ENCODE results near the gene CYP17A1.

GRCh38 chr10:102870221-102870620 is 33.0 kb upstream of the CYP17A1 start:
- TF ChIP-seq MAX (CRISPR knock-in tag; IDR thresholded peaks at IDR 0.05) (no peak), TCF7 (CRISPR knock-in tag; IDR thresholded peaks at IDR 0.05; ENCODE audit: low read depth) (no peak), NFYB (CRISPR knock-in tag; conservative IDR thresholded peaks at IDR 0.05; ENCODE audit: low read depth) (no peak), MXD4 (CRISPR knock-in tag; IDR thresholded peaks at IDR 0.05; ENCODE audit: borderline replicate concordance) (no peak), SP1 (CRISPR knock-in tag; conservative IDR thresholded peaks at IDR 0.05) (no peak), MLX (CRISPR knock-in tag; IDR thresholded peaks at IDR 0.05) (no peak), FOXK1 (CRISPR knock-in tag; IDR thresholded peaks at IDR 0.05) (no peak), RELA (CRISPR knock-in tag; IDR thresholded peaks at IDR 0.05; ENCODE audit: borderline replicate concordance) (no peak), USF1 (CRISPR knock-in tag; IDR thresholded peaks at IDR 0.05) (no peak), CREB1 (CRISPR knock-in tag; IDR thresholded peaks at IDR 0.05) (no peak), AR (CRISPR knock-in tag; IDR thresholded peaks at IDR 0.05) (no peak), ZNF425 (CRISPR knock-in tag; conservative IDR thresholded peaks at IDR 0.05) (no peak), NFE2L1 (CRISPR knock-in tag; IDR thresholded peaks at IDR 0.05) (no peak)
- TF ChIP-seq, protein P1, sequence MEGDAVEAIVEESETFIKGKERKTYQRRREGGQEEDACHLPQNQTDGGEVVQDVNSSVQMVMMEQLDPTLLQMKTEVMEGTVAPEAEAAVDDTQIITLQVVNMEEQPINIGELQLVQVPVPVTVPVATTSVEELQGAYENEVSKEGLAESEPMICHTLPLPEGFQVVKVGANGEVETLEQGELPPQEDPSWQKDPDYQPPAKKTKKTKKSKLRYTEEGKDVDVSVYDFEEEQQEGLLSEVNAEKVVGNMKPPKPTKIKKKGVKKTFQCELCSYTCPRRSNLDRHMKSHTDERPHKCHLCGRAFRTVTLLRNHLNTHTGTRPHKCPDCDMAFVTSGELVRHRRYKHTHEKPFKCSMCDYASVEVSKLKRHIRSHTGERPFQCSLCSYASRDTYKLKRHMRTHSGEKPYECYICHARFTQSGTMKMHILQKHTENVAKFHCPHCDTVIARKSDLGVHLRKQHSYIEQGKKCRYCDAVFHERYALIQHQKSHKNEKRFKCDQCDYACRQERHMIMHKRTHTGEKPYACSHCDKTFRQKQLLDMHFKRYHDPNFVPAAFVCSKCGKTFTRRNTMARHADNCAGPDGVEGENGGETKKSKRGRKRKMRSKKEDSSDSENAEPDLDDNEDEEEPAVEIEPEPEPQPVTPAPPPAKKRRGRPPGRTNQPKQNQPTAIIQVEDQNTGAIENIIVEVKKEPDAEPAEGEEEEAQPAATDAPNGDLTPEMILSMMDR (IDR thresholded peaks at IDR 0.05), result no peak
